Measurements from ENCODE around the gene RBM23.
A peak's percentile ranks its signal among the peaks of the same experiment; 100 is the strongest.
"Not testable (repeated sequence)": the region's sequence is repeated elsewhere in the genome, so short reads cannot be mapped to it uniquely, and the experiment has no call there.

Gene RBM23

DNA sequence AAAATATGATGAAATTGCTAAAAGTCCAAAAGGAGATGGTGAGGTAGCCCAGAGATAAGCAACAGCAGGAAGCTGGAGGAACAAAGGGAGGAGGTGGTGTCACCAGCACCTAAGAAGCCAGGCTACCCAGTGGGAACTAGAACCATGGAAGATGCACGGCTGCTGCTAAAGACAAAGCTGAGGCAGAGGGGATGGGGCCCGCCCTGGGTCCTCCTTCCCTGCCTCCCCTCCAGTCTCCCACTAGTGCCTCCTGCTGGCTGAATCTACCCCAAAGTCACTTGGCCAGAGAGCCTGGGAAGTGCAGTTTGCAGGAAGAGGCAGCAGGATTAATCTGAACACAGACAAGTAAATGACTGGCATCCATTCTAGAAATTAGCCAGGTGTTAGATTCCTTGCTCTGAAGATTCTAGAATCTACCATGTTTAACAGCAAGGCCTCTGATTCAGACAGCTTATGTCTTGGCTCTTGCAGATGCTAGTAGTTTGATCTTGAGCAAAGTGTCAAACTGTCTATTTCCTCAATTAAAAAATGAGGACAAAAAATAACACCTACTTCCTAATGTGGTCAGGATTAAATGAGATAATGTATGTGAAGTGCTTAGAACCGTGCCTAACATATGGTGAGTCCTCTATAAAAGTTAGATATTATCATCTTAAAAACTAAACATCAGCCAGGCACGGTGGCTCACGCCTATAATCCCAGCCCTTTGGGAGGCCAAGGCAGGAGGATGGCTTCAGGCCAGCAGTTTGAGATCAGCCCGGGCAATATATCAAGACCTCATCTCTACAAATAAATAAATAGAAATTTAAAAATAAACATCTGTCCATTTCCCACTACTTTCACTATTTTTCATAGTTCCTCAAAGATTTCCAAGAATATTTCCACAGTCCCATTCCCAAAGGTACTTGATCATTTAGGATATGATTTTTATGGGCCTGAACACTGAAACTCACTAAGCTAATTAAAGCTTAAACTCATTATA lies 53.2 kb downstream of the RBM23 start:
- H3K36me3 ChIP-seq (replicated peaks in 1 of 2; ENCODE audit: control insufficient read depth in 2 of 2, insufficient read depth in 2 of 2, low read length in 2 of 2): no peaks in the 10 kb centered on the region
- no peak overlapping the region for H2BK15ac ChIP-seq (ENCODE audit: low read length)
- H2BK12ac ChIP-seq (ENCODE audit: low read length): no peak overlapping the region
- H3K23ac ChIP-seq (ENCODE audit: low read depth, low read length, poor library complexity): peak overlapping the region; percentile 26
- no peak for DNase-seq (ENCODE audit: low spot score)
- no peaks in the 10 kb centered on the region for H3K27me3 ChIP-seq (ENCODE audit: control insufficient read depth in 3 of 3, insufficient read depth in 3 of 3, low read depth in 1 of 3, low read length in 3 of 3)
- H2AFZ ChIP-seq (ENCODE audit: low read length): no peak overlapping the region
- no peaks in the 10 kb centered on the region for H3K9me3 ChIP-seq (replicated peaks in 1 of 2; ENCODE audit: control insufficient read depth in 2 of 2, insufficient read depth in 1 of 2, low read depth in 1 of 2, low read length in 2 of 2)
- no peak overlapping the region for H2BK120ac ChIP-seq (ENCODE audit: low read depth, low read length)
- H2BK5ac ChIP-seq (ENCODE audit: low read length): no peak overlapping the region
- WGBS, 2 donors (ENCODE audit: extremely low coverage in 2 of 2, insufficient read length in 2 of 2, insufficient replicate concordance in 1 of 2): no CpG with 5 or more reads among the region's 6 CpGs
- H3K4me2 ChIP-seq (ENCODE audit: insufficient read depth, low read length, poor library complexity, severe bottlenecking): no peak overlapping the region
- H3K4me3 ChIP-seq (ENCODE audit: low read length in 2 of 2): no peak overlapping the region
- H3K18ac ChIP-seq (ENCODE audit: low read length): no peak overlapping the region
- no peak overlapping the region for H3K4ac ChIP-seq (ENCODE audit: low read length)
- no peak overlapping the region for H3K27ac ChIP-seq (replicated peaks; ENCODE audit: low read length)
- H3K79me1 ChIP-seq (ENCODE audit: low read depth, low read length): no peaks in the 10 kb centered on the region
- H3K14ac ChIP-seq (ENCODE audit: low read length): no peak overlapping the region
- no peaks in the 10 kb centered on the region for H3K4me1 ChIP-seq (ENCODE audit: control insufficient read depth in 2 of 2, insufficient read depth in 1 of 2, low read depth in 1 of 2, low read length in 2 of 2)
- H2AK5ac ChIP-seq (ENCODE audit: low read depth, low read length): no peak overlapping the region
- no peak overlapping the region for H3K9ac ChIP-seq (ENCODE audit: low read depth, low read length, poor library complexity)
- H4K91ac ChIP-seq (ENCODE audit: low read depth, low read length, poor library complexity): no peak overlapping the region
- H4K8ac ChIP-seq (ENCODE audit: low read depth, low read length): no peak overlapping the region

DNA sequence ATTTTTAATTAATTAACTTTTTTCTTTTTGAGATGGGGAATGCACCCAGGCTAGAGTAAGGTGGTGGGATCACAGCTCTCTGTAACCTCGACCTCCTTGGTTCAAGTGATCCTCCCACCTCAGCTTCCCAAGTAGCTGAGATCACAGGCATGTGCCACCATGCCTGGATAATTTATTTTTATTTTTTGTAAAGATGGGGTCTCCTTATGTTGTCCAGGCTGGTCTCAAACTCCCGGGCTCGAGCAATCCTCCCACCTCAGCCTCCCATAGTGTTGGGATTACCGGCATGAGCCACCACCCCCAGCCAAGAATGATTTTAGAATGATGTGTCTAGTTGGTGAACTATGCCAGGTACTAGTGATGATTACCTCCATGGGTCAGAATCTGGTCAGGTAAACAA lies 54.0 kb downstream of the RBM23 start:
- Histone ChIP-seq H3K14ac (ENCODE audit: low read length) (no peak overlapping the region), H3K9ac (ENCODE audit: low read depth, low read length, poor library complexity) (no peak overlapping the region), H2AK5ac (ENCODE audit: low read depth, low read length) (no peak overlapping the region), H3K4me2 (ENCODE audit: insufficient read depth, low read length, poor library complexity, severe bottlenecking) (no peak overlapping the region), H3K4me3 (ENCODE audit: low read length in 2 of 2) (no peak overlapping the region), H2BK15ac (ENCODE audit: low read length) (no peak overlapping the region), H4K91ac (ENCODE audit: low read depth, low read length, poor library complexity) (no peak overlapping the region), H3K79me1 (ENCODE audit: low read depth, low read length) (no peaks in the 10 kb centered on the region), H3K23ac (ENCODE audit: low read depth, low read length, poor library complexity) (no peak overlapping the region), H2BK120ac (ENCODE audit: low read depth, low read length) (no peak overlapping the region), H2BK12ac (ENCODE audit: low read length) (no peak overlapping the region), H3K4me1 (ENCODE audit: control insufficient read depth in 2 of 2, insufficient read depth in 1 of 2, low read depth in 1 of 2, low read length in 2 of 2) (no peaks in the 10 kb centered on the region), H3K27me3 (ENCODE audit: control insufficient read depth in 3 of 3, insufficient read depth in 3 of 3, low read depth in 1 of 3, low read length in 3 of 3) (no peaks in the 10 kb centered on the region), H4K8ac (ENCODE audit: low read depth, low read length) (no peak overlapping the region), H3K36me3 (replicated peaks in 1 of 2; ENCODE audit: control insufficient read depth in 2 of 2, insufficient read depth in 2 of 2, low read length in 2 of 2) (no peaks in the 10 kb centered on the region), H3K27ac (replicated peaks; ENCODE audit: low read length) (no peak overlapping the region), H2AFZ (ENCODE audit: low read length) (no peak overlapping the region), H3K4ac (ENCODE audit: low read length) (no peak overlapping the region), H2BK5ac (ENCODE audit: low read length) (no peak overlapping the region), H3K18ac (ENCODE audit: low read length) (no peak overlapping the region), H3K9me3 (replicated peaks in 1 of 2; ENCODE audit: control insufficient read depth in 2 of 2, insufficient read depth in 1 of 2, low read depth in 1 of 2, low read length in 2 of 2) (no peaks in the 10 kb centered on the region)
- WGBS, 2 donors (ENCODE audit: extremely low coverage in 2 of 2, insufficient read length in 2 of 2, insufficient replicate concordance in 1 of 2): no CpG with 5 or more reads among the region's 4 CpGs
- no peak for DNase-seq (ENCODE audit: low spot score)

DNA sequence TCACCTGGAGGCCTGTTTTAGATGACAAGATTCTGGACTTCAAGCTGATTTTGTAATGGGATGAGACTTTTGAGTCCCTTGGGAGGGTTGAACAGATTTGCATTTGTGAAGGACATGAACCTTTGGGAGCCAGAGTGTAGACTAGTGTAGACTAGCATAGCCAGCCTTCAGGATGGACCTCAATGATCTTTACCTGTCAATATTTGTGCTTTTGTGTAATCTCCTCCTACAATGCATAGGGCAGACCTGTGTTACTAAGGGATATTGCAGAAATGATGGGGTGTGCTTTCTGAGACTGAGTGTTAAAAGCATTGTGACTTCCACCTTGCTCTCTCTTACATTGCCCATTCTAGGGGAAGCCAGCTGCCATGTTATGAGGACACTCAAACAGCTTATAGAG lies 57.3 kb downstream of the RBM23 start:
- Histone ChIP-seq H3K4ac (ENCODE audit: low read length) (no peak overlapping the region), H3K4me2 (ENCODE audit: insufficient read depth, low read length, poor library complexity, severe bottlenecking) (no peak overlapping the region), H2BK120ac (ENCODE audit: low read depth, low read length) (no peak overlapping the region), H4K91ac (ENCODE audit: low read depth, low read length, poor library complexity) (no peak overlapping the region), H3K9ac (ENCODE audit: low read depth, low read length, poor library complexity) (no peak overlapping the region), H2AFZ (ENCODE audit: low read length) (no peak overlapping the region), H3K4me1 (ENCODE audit: control insufficient read depth in 2 of 2, insufficient read depth in 1 of 2, low read depth in 1 of 2, low read length in 2 of 2) (no peaks in the 10 kb centered on the region), H3K36me3 (replicated peaks in 1 of 2; ENCODE audit: control insufficient read depth in 2 of 2, insufficient read depth in 2 of 2, low read length in 2 of 2) (no peaks in the 10 kb centered on the region), H3K14ac (ENCODE audit: low read length) (no peak overlapping the region), H3K18ac (ENCODE audit: low read length) (no peak overlapping the region), H3K9me3 (replicated peaks in 1 of 2; ENCODE audit: control insufficient read depth in 2 of 2, insufficient read depth in 1 of 2, low read depth in 1 of 2, low read length in 2 of 2) (peaks cover 0 to 4% of the 10 kb centered on the region in 2 donors), H2BK5ac (ENCODE audit: low read length) (no peak overlapping the region), H3K79me1 (ENCODE audit: low read depth, low read length) (no peaks in the 10 kb centered on the region), H3K27me3 (ENCODE audit: control insufficient read depth in 3 of 3, insufficient read depth in 3 of 3, low read depth in 1 of 3, low read length in 3 of 3) (no peaks in the 10 kb centered on the region), H3K27ac (replicated peaks; ENCODE audit: low read length) (no peak overlapping the region), H2BK12ac (ENCODE audit: low read length) (no peak overlapping the region), H2BK15ac (ENCODE audit: low read length) (no peak overlapping the region), H3K4me3 (ENCODE audit: low read length in 2 of 2) (no peak overlapping the region), H3K23ac (ENCODE audit: low read depth, low read length, poor library complexity) (no peak overlapping the region), H2AK5ac (ENCODE audit: low read depth, low read length) (no peak overlapping the region), H4K8ac (ENCODE audit: low read depth, low read length) (no peak overlapping the region)
- no peak for DNase-seq (ENCODE audit: low spot score)

- not testable (repeated sequence) for H2AK5ac ChIP-seq (ENCODE audit: low read depth, low read length); H2BK12ac ChIP-seq (ENCODE audit: low read length); H3K36me3 ChIP-seq (replicated peaks in 1 of 2; ENCODE audit: control insufficient read depth in 2 of 2, insufficient read depth in 2 of 2, low read length in 2 of 2); H4K91ac ChIP-seq (ENCODE audit: low read depth, low read length, poor library complexity); H3K4me3 ChIP-seq (ENCODE audit: low read length in 2 of 2); H3K4me2 ChIP-seq (ENCODE audit: insufficient read depth, low read length, poor library complexity, severe bottlenecking); H3K4ac ChIP-seq (ENCODE audit: low read length); H3K4me1 ChIP-seq (ENCODE audit: control insufficient read depth in 2 of 2, insufficient read depth in 1 of 2, low read depth in 1 of 2, low read length in 2 of 2); H2BK5ac ChIP-seq (ENCODE audit: low read length); H3K79me1 ChIP-seq (ENCODE audit: low read depth, low read length); H2AFZ ChIP-seq (ENCODE audit: low read length); H3K9ac ChIP-seq (ENCODE audit: low read depth, low read length, poor library complexity); H2BK15ac ChIP-seq (ENCODE audit: low read length); H3K27ac ChIP-seq (replicated peaks; ENCODE audit: low read length); DNase-seq (ENCODE audit: low spot score); H2BK120ac ChIP-seq (ENCODE audit: low read depth, low read length); H3K18ac ChIP-seq (ENCODE audit: low read length); H3K14ac ChIP-seq (ENCODE audit: low read length); H3K27me3 ChIP-seq (ENCODE audit: control insufficient read depth in 3 of 3, insufficient read depth in 3 of 3, low read depth in 1 of 3, low read length in 3 of 3); H4K8ac ChIP-seq (ENCODE audit: low read depth, low read length); H3K9me3 ChIP-seq (replicated peaks in 1 of 2; ENCODE audit: control insufficient read depth in 2 of 2, insufficient read depth in 1 of 2, low read depth in 1 of 2, low read length in 2 of 2); H3K23ac ChIP-seq (ENCODE audit: low read depth, low read length, poor library complexity)
- WGBS, 2 donors (ENCODE audit: extremely low coverage in 2 of 2, insufficient read length in 2 of 2, insufficient replicate concordance in 1 of 2): no CpG with 5 or more reads among the region's 3 CpGs
These were observed 58.6 kb downstream of the RBM23 start for GRCh38 chr14:22860377-22860776.
